Endodermal cell (in vitro differentiated cells): Measurements from ENCODE around the gene DLG5. TPM values are rescaled to one million over a fixed set of nuclear protein-coding genes. Genes with fewer than 3 reads are reported as not detected.
A peak's percentile ranks its signal among the peaks of the same experiment; 100 is the strongest.

ENCODE experiments used
- DNase-seq: peaks from one replicate; pipeline ENCODE4 v3.0.0-alpha.2; 2017
- H3K27ac ChIP-seq: 2 replicates; pipeline ENCODE4 v1.5.1; 2013; ENCODE audit warnings: mild to moderate bottlenecking, low read depth, low read length, moderate library complexity
- H3K27me3 ChIP-seq: 2 replicates; pipeline ENCODE4 v1.6.1; 2013; ENCODE audit warnings: mild to moderate bottlenecking, low read length, moderate library complexity; ENCODE audit not compliant: insufficient read depth, control insufficient read depth, poor library complexity, severe bottlenecking
- H3K36me3 ChIP-seq: 2 replicates; pipeline ENCODE4 v1.7.0; 2013; ENCODE audit warnings: mild to moderate bottlenecking, low read length, moderate library complexity; ENCODE audit not compliant: control insufficient read depth, insufficient read depth
- H3K4me1 ChIP-seq: one replicate; pipeline ENCODE4 v1.7.0; 2013; ENCODE audit warnings: low read length; ENCODE audit not compliant: control insufficient read depth, insufficient read depth
- H3K4me3 ChIP-seq: 2 replicates; pipeline ENCODE4 v1.5.1; 2013; ENCODE audit warnings: mild to moderate bottlenecking, low read length, moderate library complexity
- H3K9ac ChIP-seq: 2 replicates; pipeline ENCODE4 v1.6.1; 2013; ENCODE audit warnings: mild to moderate bottlenecking, low read length, moderate library complexity; ENCODE audit not compliant: poor library complexity, severe bottlenecking; ENCODE audit errors: extremely low read depth
- H3K9me3 ChIP-seq: 2 replicates; pipeline ENCODE4 v1.6.1; 2013; ENCODE audit warnings: mild to moderate bottlenecking, low read length, moderate library complexity; ENCODE audit not compliant: control insufficient read depth
- H3K27ac Mint-ChIP-seq: 2 replicates; pipeline ENCODE4 v1.8.0; 2020; ENCODE audit warnings: mixed read lengths
- H3K27me3 Mint-ChIP-seq: 2 replicates; pipeline ENCODE4 v1.8.0; 2021; ENCODE audit warnings: mild to moderate bottlenecking, mixed read lengths; ENCODE audit not compliant: insufficient read depth
- H3K36me3 Mint-ChIP-seq: 2 replicates; pipeline ENCODE4 v1.8.0; 2020; ENCODE audit warnings: low read depth, mixed read lengths
- H3K4me1 Mint-ChIP-seq: 2 replicates; pipeline ENCODE4 v1.8.0; 2020; ENCODE audit warnings: mixed read lengths
- H3K4me3 Mint-ChIP-seq: 2 replicates; pipeline ENCODE4 v1.8.0; 2020; ENCODE audit warnings: mild to moderate bottlenecking, moderate library complexity, mixed read lengths
- H3K9me3 Mint-ChIP-seq: 2 replicates; pipeline ENCODE4 v1.8.0; 2020; ENCODE audit warnings: mild to moderate bottlenecking, mixed read lengths
- WGBS, 2 experiments: methylation state at CpG; one replicate each; pipeline versions ENCODE4 v1.1.5 to v1.1.7; 2013; ENCODE audit warnings: missing lambda C conversion rate in 2 of 2, mixed read lengths in 1 of 2; ENCODE audit not compliant: insufficient coverage in 1 of 2, insufficient read length in 1 of 2; 5-methylcytosine and 5-hydroxymethylcytosine counted together
- total RNA-seq, 2 donors: library from RNA; stranded (reverse); fragmentation: NEBNext Ultra II Directional in 1 of 2; extraction: Animal tissue kit (Norgen Biotek cat#: 25700) in 1 of 2; gene quantifications; 2 replicates in 1 of 2; 3 replicates in 1 of 2; pipeline ENCODE4 v1.2.1, GENCODE V29; 2021
- TF ChIP-seq, protein P1 (sequence below): fragments of 200-600 bp; sonication (generic); conservative IDR thresholded peaks from 2 replicates; pipeline ENCODE4 v1.5.0; 2021; ENCODE audit warnings: antibody characterized with exemption, mild to moderate bottlenecking

The DLG5 gene
- total RNA-seq, 2 donors from 2014 or later = 79.4 to 83.4 TPM

DNA sequence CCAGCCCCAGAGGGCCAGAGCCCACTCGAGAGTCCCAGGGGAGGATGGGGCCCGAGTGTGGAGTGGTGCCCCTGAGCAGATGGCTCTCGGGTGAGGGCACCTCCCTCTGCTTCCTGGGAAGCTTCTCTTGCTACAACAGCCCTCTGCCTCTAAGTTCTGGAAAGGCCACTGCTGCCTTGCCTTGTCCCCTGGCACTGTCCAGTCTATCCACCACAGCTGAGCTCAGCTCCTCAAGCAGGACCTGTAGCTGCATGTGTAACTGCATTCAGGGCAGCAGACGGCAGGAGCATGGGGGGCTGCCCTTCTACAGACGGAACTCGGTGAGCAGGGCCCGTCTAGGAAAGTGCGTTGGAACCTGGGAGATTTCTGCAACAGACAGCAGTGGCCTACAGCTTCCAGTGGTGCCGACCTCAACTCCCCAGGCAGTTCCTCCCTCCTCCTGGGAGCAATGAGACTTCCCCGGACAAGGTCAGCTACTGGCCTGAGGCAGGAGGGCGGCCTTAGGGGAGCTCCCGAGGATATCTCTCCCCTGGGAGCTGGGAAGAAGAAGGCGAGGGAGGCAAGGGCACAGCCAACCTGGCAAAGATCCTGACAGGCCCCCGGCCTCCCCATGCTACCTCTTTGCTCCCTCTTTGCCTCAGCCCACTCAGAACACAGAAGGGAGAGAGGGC lies 88.5 kb downstream of the DLG5 start:
- H3K27ac ChIP-seq = peak overlapping the region; percentile 75
- H3K9me3 Mint-ChIP-seq = no peaks in the 10 kb centered on the region
- WGBS, 2 experiments = 87 to 92% methylated on average over 5 to 14 of the region's 14 CpGs

DNA sequence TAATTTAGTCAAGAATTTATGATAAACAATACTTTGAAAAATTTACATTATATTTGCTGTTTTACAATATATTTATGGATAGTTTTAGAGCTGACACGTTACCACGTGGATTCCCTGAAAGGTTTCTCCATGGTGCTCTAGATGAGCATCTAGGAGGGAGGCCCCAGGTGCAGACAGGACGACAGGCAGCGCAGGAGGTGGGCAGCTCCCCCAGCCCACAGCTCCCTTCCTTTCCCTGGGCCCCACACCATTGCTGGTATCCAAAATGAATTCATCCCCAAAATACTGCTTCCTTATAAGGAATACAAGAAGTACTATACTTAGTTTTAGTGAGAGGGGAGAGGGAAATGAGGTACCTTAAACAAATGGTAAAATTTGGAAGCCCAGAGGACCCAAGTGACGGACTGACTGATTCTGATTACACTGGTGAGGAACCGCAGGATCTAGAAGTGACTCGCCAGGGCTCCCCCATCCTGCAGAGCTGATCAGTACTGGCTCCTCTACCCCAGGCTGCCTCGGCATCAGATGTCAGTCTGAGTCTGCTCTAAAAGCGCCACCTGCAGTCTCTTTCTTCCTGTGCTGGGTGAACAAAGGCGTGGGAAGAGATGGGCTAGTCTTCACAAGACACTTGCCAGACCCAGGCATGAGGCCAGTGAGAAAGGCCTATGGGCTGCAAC lies 89.2 kb downstream of the DLG5 start:
- H3K9me3 ChIP-seq = no peaks in the 10 kb centered on the region
- Mint-ChIP-seq H3K36me3 (peaks cover 62% of the 10 kb centered on the region), H3K27me3 (no peaks in the 10 kb centered on the region), H3K9me3 (no peaks in the 10 kb centered on the region), H3K27ac (peak overlapping the region; percentile 92), H3K4me1 (peaks cover 8% of the 10 kb centered on the region), H3K4me3 (no peak overlapping the region)
- no peak overlapping the region for H3K4me3 ChIP-seq
- H3K4me1 ChIP-seq = peaks cover 4% of the 10 kb centered on the region
- H3K27me3 ChIP-seq = no peaks in the 10 kb centered on the region
- DNase-seq = peak; percentile 95
- TF ChIP-seq, protein P1, sequence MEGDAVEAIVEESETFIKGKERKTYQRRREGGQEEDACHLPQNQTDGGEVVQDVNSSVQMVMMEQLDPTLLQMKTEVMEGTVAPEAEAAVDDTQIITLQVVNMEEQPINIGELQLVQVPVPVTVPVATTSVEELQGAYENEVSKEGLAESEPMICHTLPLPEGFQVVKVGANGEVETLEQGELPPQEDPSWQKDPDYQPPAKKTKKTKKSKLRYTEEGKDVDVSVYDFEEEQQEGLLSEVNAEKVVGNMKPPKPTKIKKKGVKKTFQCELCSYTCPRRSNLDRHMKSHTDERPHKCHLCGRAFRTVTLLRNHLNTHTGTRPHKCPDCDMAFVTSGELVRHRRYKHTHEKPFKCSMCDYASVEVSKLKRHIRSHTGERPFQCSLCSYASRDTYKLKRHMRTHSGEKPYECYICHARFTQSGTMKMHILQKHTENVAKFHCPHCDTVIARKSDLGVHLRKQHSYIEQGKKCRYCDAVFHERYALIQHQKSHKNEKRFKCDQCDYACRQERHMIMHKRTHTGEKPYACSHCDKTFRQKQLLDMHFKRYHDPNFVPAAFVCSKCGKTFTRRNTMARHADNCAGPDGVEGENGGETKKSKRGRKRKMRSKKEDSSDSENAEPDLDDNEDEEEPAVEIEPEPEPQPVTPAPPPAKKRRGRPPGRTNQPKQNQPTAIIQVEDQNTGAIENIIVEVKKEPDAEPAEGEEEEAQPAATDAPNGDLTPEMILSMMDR = peak; percentile 70
- 61 to 78% methylated on average over 3 to 10 of the region's 10 CpGs for WGBS, 2 experiments
- no peak overlapping the region for H3K9ac ChIP-seq
- H3K36me3 ChIP-seq = peaks cover 58% of the 10 kb centered on the region
- H3K27ac ChIP-seq = peak overlapping the region; percentile 75

More for the DNA sequence above, 88.5 kb downstream of the DLG5 start:
- DNase-seq = peak; percentile 58
- H3K9ac ChIP-seq = no peak overlapping the region
- no peaks in the 10 kb centered on the region for H3K9me3 ChIP-seq
- Mint-ChIP-seq H3K4me1 (peaks cover 8% of the 10 kb centered on the region), H3K4me3 (no peak overlapping the region), H3K36me3 (peaks cover 64% of the 10 kb centered on the region), H3K27ac (peak overlapping the region; percentile 92), H3K27me3 (no peaks in the 10 kb centered on the region)
- TF ChIP-seq, protein P1 = no peak
- no peaks in the 10 kb centered on the region for H3K27me3 ChIP-seq
- H3K4me3 ChIP-seq = no peak overlapping the region
- peaks cover 4% of the 10 kb centered on the region for H3K4me1 ChIP-seq
- H3K36me3 ChIP-seq = peaks cover 58% of the 10 kb centered on the region

DNA sequence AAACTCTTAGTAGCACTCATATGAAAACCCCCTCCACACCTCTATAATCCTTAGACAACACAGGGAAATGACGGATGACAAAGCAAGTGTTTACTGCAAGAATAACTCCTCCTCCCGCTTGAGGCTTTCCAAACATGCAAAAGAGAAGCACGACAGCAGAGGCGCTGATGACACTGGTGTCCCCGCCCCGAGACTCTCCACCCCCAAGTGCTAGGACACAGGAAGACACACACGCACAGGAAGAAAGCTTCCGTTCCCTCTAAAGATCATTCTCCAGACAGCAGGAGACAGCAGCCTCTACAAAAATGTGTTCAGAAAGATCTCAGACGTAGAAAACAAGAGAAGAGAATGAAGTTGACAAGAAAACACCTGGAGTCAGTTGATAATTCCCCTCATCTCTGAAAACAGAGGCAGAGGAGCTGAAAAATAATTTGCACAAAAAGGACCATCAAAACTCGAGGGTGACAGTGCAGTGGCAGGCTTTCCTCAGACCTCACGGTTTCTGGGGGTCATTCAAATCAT lies 90.2 kb downstream of the DLG5 start:
- 75 to 86% methylated on average over 8 to 11 of the region's 11 CpGs for WGBS, 2 experiments

More for the DNA sequence above, 90.2 kb downstream of the DLG5 start:
- H3K36me3 ChIP-seq = peaks cover 53% of the 10 kb centered on the region
- no peak overlapping the region for H3K27ac ChIP-seq
- Mint-ChIP-seq H3K4me3 (no peak overlapping the region), H3K27me3 (no peaks in the 10 kb centered on the region), H3K4me1 (peaks cover 8% of the 10 kb centered on the region), H3K36me3 (peaks cover 61% of the 10 kb centered on the region), H3K9me3 (no peaks in the 10 kb centered on the region), H3K27ac (peak overlapping the region; percentile 64)
- H3K27me3 ChIP-seq = no peaks in the 10 kb centered on the region
- peaks cover 4% of the 10 kb centered on the region for H3K4me1 ChIP-seq
- H3K9ac ChIP-seq = no peak overlapping the region
- TF ChIP-seq, protein P1 = no peak
- no peak for DNase-seq
- H3K4me3 ChIP-seq = no peak overlapping the region
- no peaks in the 10 kb centered on the region for H3K9me3 ChIP-seq
